Lower leg skin (tissue), 3 donors: ENCODE measurements around the gene RAPGEF3.

Experiments used
- POLR2A ChIP-seq, 2 donors: fragments of 450-650 bp; IDR thresholded peaks; one replicate each; pipeline ENCODE4 v1.6.1; 2016 to 2017; ENCODE audit warnings: antibody characterized with exemption in 2 of 2, mild to moderate bottlenecking in 1 of 2, moderate library complexity in 1 of 2
- TF ChIP-seq, protein P1 (sequence below), 3 donors: fragments of 450-650 bp; IDR thresholded peaks; one replicate each; pipeline ENCODE4 v1.5.1; 2016; ENCODE audit warnings: antibody characterized with exemption in 3 of 3, mild to moderate bottlenecking in 3 of 3, moderate library complexity in 2 of 3

GRCh38 chr12:47795121-47795813 is 36.6 kb upstream of the RAPGEF3 start:
- TF ChIP-seq, protein P1, sequence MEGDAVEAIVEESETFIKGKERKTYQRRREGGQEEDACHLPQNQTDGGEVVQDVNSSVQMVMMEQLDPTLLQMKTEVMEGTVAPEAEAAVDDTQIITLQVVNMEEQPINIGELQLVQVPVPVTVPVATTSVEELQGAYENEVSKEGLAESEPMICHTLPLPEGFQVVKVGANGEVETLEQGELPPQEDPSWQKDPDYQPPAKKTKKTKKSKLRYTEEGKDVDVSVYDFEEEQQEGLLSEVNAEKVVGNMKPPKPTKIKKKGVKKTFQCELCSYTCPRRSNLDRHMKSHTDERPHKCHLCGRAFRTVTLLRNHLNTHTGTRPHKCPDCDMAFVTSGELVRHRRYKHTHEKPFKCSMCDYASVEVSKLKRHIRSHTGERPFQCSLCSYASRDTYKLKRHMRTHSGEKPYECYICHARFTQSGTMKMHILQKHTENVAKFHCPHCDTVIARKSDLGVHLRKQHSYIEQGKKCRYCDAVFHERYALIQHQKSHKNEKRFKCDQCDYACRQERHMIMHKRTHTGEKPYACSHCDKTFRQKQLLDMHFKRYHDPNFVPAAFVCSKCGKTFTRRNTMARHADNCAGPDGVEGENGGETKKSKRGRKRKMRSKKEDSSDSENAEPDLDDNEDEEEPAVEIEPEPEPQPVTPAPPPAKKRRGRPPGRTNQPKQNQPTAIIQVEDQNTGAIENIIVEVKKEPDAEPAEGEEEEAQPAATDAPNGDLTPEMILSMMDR (IDR thresholded peaks at IDR 0.05): no peak
- TF ChIP-seq POLR2A (IDR thresholded peaks at IDR 0.05): no peak
